Limb (tissue), 2 donors: ENCODE results near the gene ABCC4.

ENCODE experiments used
- DNase-seq, 2 donors: peaks; one replicate each; pipeline ENCODE4 v3.0.0-alpha.2; 2016; ENCODE audit errors: extremely low spot score in 2 of 2

ABCC4 gene

GRCh38 chr13:95301183-95301967, at the start of gene ABCC4:
ABCC4 (minus strand) TSS chr13:95301451; CDS start chr13:95301314, 137 bp downstream.
- peak; percentile 50 to 79 for DNase-seq

- no peak for DNase-seq
Measured at GRCh38 chr13:95349267-95349666, 48.0 kb upstream of the ABCC4 start.

GRCh38 chr13:95343944-95344343, 42.7 kb upstream of the ABCC4 start:
- DNase-seq: no peak

GRCh38 chr13:95341441-95341840, 40.2 kb upstream of the ABCC4 start:
- DNase-seq: no peak

- DNase-seq: no peak
Measured at GRCh38 chr13:95338905-95339304, 37.7 kb upstream of the ABCC4 start.

GRCh38 chr13:95337597-95337996, 36.3 kb upstream of the ABCC4 start:
- no peak for DNase-seq

- no peak for DNase-seq
Measured at GRCh38 chr13:95335667-95336066, 34.4 kb upstream of the ABCC4 start.

- DNase-seq: no peak
Measured at GRCh38 chr13:95328386-95328785, 27.1 kb upstream of the ABCC4 start.

GRCh38 chr13:95327190-95327589, 25.9 kb upstream of the ABCC4 start:
- DNase-seq: no peak

- no peak for DNase-seq
Measured at GRCh38 chr13:95326695-95327094, 25.4 kb upstream of the ABCC4 start.

- DNase-seq: no peak
Measured at GRCh38 chr13:95325485-95325884, 24.2 kb upstream of the ABCC4 start.

GRCh38 chr13:95323930-95324662, 22.8 kb upstream of the ABCC4 start:
- no peak for DNase-seq

- DNase-seq: no peak
Measured at GRCh38 chr13:95319551-95320274, 18.5 kb upstream of the ABCC4 start.

- no peak for DNase-seq
Measured at GRCh38 chr13:95317039-95317989, 16.1 kb upstream of the ABCC4 start.

GRCh38 chr13:95315752-95316151, 14.5 kb upstream of the ABCC4 start:
- DNase-seq: no peak

GRCh38 chr13:95307507-95307906, 6.3 kb upstream of the ABCC4 start:
- DNase-seq: no peak

GRCh38 chr13:95304453-95304852, 3.2 kb upstream of the ABCC4 start:
- no peak for DNase-seq

GRCh38 chr13:95301968-95302393, 730 bp upstream of the ABCC4 start:
- DNase-seq: peak; percentile 35 to 45

- DNase-seq: peak in 1 of 2 donors; percentile 67
Measured at GRCh38 chr13:95300625-95301182, 547 bp downstream of the ABCC4 start.

- no peak for DNase-seq
Measured at GRCh38 chr13:95298971-95299621, 2.2 kb downstream of the ABCC4 start.
